ENCODE data around the gene TMPRSS7.

- TF ChIP-seq, protein P1, sequence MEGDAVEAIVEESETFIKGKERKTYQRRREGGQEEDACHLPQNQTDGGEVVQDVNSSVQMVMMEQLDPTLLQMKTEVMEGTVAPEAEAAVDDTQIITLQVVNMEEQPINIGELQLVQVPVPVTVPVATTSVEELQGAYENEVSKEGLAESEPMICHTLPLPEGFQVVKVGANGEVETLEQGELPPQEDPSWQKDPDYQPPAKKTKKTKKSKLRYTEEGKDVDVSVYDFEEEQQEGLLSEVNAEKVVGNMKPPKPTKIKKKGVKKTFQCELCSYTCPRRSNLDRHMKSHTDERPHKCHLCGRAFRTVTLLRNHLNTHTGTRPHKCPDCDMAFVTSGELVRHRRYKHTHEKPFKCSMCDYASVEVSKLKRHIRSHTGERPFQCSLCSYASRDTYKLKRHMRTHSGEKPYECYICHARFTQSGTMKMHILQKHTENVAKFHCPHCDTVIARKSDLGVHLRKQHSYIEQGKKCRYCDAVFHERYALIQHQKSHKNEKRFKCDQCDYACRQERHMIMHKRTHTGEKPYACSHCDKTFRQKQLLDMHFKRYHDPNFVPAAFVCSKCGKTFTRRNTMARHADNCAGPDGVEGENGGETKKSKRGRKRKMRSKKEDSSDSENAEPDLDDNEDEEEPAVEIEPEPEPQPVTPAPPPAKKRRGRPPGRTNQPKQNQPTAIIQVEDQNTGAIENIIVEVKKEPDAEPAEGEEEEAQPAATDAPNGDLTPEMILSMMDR (IDR thresholded peaks at IDR 0.05): no peak
- TF ChIP-seq SIN3A (IDR thresholded peaks at IDR 0.05; ENCODE audit: borderline replicate concordance, insufficient read depth, low read depth, low read length) (no peak), POLR2AphosphoS5 (IDR thresholded peaks at IDR 0.05; ENCODE audit: low read depth, low read length) (no peak), REST (IDR thresholded peaks at IDR 0.05; ENCODE audit: insufficient read depth in 1 of 2, low read depth in 2 of 2, low read length in 1 of 2) (no peak)
Measured at GRCh38 chr3:112018712-112019111, 15.8 kb upstream of the TMPRSS7 start.
